Spleen (tissue), 13 donors: Measurements from ENCODE around the gene RALBP1. TPM values are rescaled to one million over a fixed set of nuclear protein-coding genes. Genes with fewer than 3 reads are reported as not detected.

Experiments used
- DNase-seq: peaks from one replicate; pipeline ENCODE4 v3.0.0-alpha.2; 2020
- H3K27ac ChIP-seq, 8 donors: fragments of 200-600 bp; sonication (generic) in 7 of 8; 1 replicate in 4 of 8; 2 replicates in 4 of 8; pipeline versions ENCODE4 v1.5.0 to v1.8.0; 2016 to 2021; ENCODE audit warnings: inconsistent platforms in 4 of 8, mild to moderate bottlenecking in 4 of 8, moderate library complexity in 1 of 8
- H3K27me3 ChIP-seq, 7 donors: fragments of 200-600 bp; sonication (generic) in 6 of 7; replicated peaks in 1 of 7; 1 replicate in 4 of 7; 2 replicates in 3 of 7; pipeline versions ENCODE4 v1.5.0 to v1.8.0; 2016 to 2021; ENCODE audit warnings: inconsistent platforms in 3 of 7, mild to moderate bottlenecking in 1 of 7
- H3K36me3 ChIP-seq, 6 donors: fragments of 200-600 bp; sonication (generic) in 5 of 6; 1 replicate in 4 of 6; 2 replicates in 2 of 6; pipeline versions ENCODE4 v1.5.0 to v1.8.0; 2016 to 2021; ENCODE audit warnings: inconsistent platforms in 2 of 6
- H3K4me1 ChIP-seq, 6 donors: fragments of 200-600 bp; sonication (generic) in 5 of 6; 1 replicate in 3 of 6; 2 replicates in 3 of 6; pipeline versions ENCODE4 v1.5.0 to v1.8.0; 2016 to 2021; ENCODE audit warnings: inconsistent platforms in 3 of 6
- H3K4me3 ChIP-seq, 8 donors: fragments of 200-600 bp; sonication (generic) in 7 of 8; 1 replicate in 4 of 8; 2 replicates in 4 of 8; pipeline versions ENCODE4 v1.5.0 to v1.8.0; 2016 to 2021; ENCODE audit warnings: inconsistent platforms in 4 of 8, mild to moderate bottlenecking in 4 of 8, moderate library complexity in 2 of 8
- H3K9me3 ChIP-seq, 8 donors: fragments of 200-600 bp; sonication (generic) in 7 of 8; 1 replicate in 4 of 8; 2 replicates in 4 of 8; pipeline versions ENCODE4 v1.5.0 to v1.8.0; 2016 to 2021; ENCODE audit warnings: inconsistent platforms in 4 of 8
- POLR2A ChIP-seq, 3 donors: fragments of 450-650 bp; IDR thresholded peaks; one replicate each; pipeline ENCODE4 v1.5.1; 2017; ENCODE audit warnings: antibody characterized with exemption in 3 of 3, mild to moderate bottlenecking in 1 of 3
- POLR2AphosphoS5 ChIP-seq, 3 donors: sonication (generic); formaldehyde crosslinking; IDR thresholded peaks; one replicate each; pipeline ENCODE4 v1.5.1; 2017; ENCODE audit warnings: antibody characterized with exemption in 3 of 3
- WGBS, 5 donors: extraction: QIAGEN DNeasy Blood & Tissue Kit in 3 of 5; methylation state at CpG; one replicate each; pipeline versions ENCODE4 v1.1.5 to v1.1.7; 2013 to 2018; 5-methylcytosine and 5-hydroxymethylcytosine counted together
- intact Hi-C: fragments of 100-400 bp; cut with DNase I; formaldehyde crosslinking; loops from one replicate; pipeline ENCODE4 v1.15.0; 2023; ENCODE audit warnings: low total_unique reads
- long read RNA-seq, 2 donors: transcript quantifications; one replicate each; lab custom pipeline, GENCODE V29; 2026
- polyA plus RNA-seq, 3 donors: library from polyadenylated mRNA; stranded (reverse); fragments of 200-250 nt; gene quantifications; one replicate each; pipeline ENCODE4 v1.2.1, GENCODE V29; 2013
- total RNA-seq, 7 donors: library from RNA; depleted of rRNA in 3 of 7; stranded (reverse); fragments of >200 nt in 3 of 7; fragmentation: NEBNext Ultra II Directional in 4 of 7; extraction: Animal tissue kit (Norgen Biotek cat#: 25700) in 4 of 7; gene quantifications; one replicate each; pipeline versions ENCODE4 v1.1.0 to v1.2.1, GENCODE V29; 2016 to 2021
- TF ChIP-seq, protein P1 (sequence below), 11 experiments: fragments of 200-600 bp in 7 of 11; fragments of 450-650 bp in 4 of 11; sonication (generic) in 4 of 11; IDR thresholded peaks in 8 of 11; conservative IDR thresholded peaks in 3 of 11; 1 replicate in 7 of 11; 2 replicates in 4 of 11; pipeline versions ENCODE4 v1.4.0 to v1.8.0; 2016 to 2021; ENCODE audit warnings: antibody characterized with exemption in 11 of 11, inconsistent platforms in 4 of 11, mild to moderate bottlenecking in 1 of 11
- donor health status: healthy with polysubstance abuse.
- donor health status: DM: no; HTN: no; CAD: no; lungs with moderate emphysema.
- donor health status: DM: no; HTN: no; CAD: no.
- donor health status: Bipolar disorder and iron deficiency.
- donor health status: healthy.
- donor health status: DM: no; HTN: no; CAD: no.
- donor health status: DM: yes; HTN: yes; CAD: no.

RALBP1 gene
- total RNA-seq = 10 to 100 TPM; 44.3 to 76.4 (median 54.0) TPM
- polyA plus RNA-seq = 10 to 100 TPM; 13.6 to 27.5 (median 17.8) TPM
- long read RNA-seq, donor 1, transcript RALBP1-206 (3 exons, 3,676 nt) = major isoform, 12 of 13 reads
- long read RNA-seq, donor 1, partial matches to known transcripts = 0 of 13 reads
- long read RNA-seq, donor 1, other reads (novel, unspliced or antisense) = 0 of 13 reads
- long read RNA-seq, donor 2, full-length matches to known transcripts = 9 of 9 reads
- long read RNA-seq, donor 2, partial matches to known transcripts = 0 of 9 reads
- long read RNA-seq, donor 2, other reads (novel, unspliced or antisense) = 0 of 9 reads

DNA sequence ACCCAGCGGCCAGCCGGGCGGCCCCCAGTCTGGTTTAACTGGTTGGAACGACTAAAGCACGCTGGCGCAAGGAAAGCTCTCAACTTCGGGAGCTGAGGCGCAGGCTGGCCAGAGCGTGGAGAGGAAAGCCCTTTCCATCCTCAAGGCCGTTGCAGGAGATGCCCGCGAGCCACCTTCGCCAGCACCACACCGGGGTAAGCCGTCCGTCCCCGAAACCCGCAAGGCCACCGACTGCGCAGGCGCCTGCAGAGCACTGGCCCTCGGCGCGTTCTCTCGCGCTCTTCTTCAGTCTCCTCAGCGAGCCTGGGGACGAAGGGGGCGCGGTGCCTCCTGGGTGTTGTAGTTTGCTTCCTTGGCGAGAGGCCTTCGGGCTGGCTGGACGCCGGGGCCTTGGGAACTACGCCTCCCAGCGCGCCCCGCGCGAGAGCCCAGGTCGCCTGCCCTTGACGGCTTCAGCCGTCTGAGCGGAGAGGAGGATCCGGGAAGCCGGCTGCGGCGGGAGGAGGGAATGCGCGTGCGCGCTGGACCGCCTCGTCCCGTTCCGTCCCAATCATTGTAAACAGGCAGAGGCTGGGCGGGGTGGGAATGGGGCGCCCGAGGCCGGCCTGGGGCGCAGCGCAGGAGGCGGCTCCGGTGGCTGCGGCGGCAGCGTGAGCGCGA lies at the start of gene RALBP1:
RALBP1 (plus strand) TSS at position 531 of the 660 bp plus-strand sequence. CDS start 37,533 bp downstream, outside the sequence.
- intact Hi-C loops = loop anchor here (10.0 kb wide), 1 partner anchor 140 kb away; the partner anchor contains the start of gene TWSG1
- TF ChIP-seq, protein P1, sequence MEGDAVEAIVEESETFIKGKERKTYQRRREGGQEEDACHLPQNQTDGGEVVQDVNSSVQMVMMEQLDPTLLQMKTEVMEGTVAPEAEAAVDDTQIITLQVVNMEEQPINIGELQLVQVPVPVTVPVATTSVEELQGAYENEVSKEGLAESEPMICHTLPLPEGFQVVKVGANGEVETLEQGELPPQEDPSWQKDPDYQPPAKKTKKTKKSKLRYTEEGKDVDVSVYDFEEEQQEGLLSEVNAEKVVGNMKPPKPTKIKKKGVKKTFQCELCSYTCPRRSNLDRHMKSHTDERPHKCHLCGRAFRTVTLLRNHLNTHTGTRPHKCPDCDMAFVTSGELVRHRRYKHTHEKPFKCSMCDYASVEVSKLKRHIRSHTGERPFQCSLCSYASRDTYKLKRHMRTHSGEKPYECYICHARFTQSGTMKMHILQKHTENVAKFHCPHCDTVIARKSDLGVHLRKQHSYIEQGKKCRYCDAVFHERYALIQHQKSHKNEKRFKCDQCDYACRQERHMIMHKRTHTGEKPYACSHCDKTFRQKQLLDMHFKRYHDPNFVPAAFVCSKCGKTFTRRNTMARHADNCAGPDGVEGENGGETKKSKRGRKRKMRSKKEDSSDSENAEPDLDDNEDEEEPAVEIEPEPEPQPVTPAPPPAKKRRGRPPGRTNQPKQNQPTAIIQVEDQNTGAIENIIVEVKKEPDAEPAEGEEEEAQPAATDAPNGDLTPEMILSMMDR (IDR thresholded peaks at IDR 0.05 in 8 of 11, conservative IDR thresholded peaks at IDR 0.05 in 3 of 11) = peak in 5 of 11 experiments; percentile 4 to 37 (median 28)
- TF ChIP-seq POLR2AphosphoS5 (IDR thresholded peaks at IDR 0.05) = peak; percentile 88 to 93 (median 92)
- TF ChIP-seq POLR2A (IDR thresholded peaks at IDR 0.05) = peak in 1 of 3 donors; percentile 61
- peak; percentile 100 for DNase-seq
- Histone ChIP-seq H3K9me3 (peaks cover 0 to 5% (median 1%) of the 10 kb centered on the region in 8 donors), H3K27ac (peak within 1 kb of the TSS; percentile 82 to 98 (median 94)), H3K4me3 (peak within 1 kb of the TSS; percentile 86 to 99 (median 92)), H3K36me3 (peaks cover 0 to 18% (median 7%) of the 10 kb centered on the region in 6 donors), H3K4me1 (peaks cover 9 to 44% (median 24%) of the 10 kb centered on the region in 6 donors), H3K27me3 (no peaks in the 10 kb centered on the region)
- WGBS, 5 donors = 0 to 1% (median 0%) methylated on average over 34 to 69 of the region's 69 CpGs

DNA sequence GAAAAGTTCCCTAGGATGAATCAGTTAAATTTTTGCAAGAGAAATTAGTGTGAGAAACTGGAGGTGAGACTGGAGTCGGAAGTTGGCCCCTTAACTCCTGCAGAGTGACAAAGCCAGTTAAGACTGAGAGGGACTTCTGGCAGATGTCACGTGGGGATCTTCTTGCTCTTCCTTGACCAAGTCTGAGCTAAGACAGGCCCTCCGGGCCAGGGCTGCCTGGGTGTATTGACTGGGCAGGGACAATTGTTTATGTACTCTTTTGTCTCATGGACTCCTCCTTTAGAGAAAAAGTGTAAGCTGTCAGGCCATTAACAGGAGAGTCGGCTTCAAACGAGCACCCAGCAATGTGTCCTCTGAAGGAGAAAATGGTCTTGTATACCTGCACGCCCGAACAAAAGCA lies 48.6 kb upstream of the RALBP1 start:
- Histone ChIP-seq H3K36me3 (no peaks in the 10 kb centered on the region), H3K27me3 (no peaks in the 10 kb centered on the region), H3K27ac (no peak overlapping the region), H3K9me3 (peaks cover 0 to 18% (median 9%) of the 10 kb centered on the region in 8 donors), H3K4me3 (no peak overlapping the region), H3K4me1 (no peaks in the 10 kb centered on the region)
- intact Hi-C loops = no loop called here
- WGBS, 5 donors = 86 to 93% (median 91%) methylated on average over 7 of the region's 7 CpGs
- TF ChIP-seq POLR2AphosphoS5 (IDR thresholded peaks at IDR 0.05) (no peak), POLR2A (IDR thresholded peaks at IDR 0.05) (no peak)
- TF ChIP-seq, protein P1 (IDR thresholded peaks at IDR 0.05 in 8 of 11, conservative IDR thresholded peaks at IDR 0.05 in 3 of 11) = no peak
- DNase-seq = no peak

DNA sequence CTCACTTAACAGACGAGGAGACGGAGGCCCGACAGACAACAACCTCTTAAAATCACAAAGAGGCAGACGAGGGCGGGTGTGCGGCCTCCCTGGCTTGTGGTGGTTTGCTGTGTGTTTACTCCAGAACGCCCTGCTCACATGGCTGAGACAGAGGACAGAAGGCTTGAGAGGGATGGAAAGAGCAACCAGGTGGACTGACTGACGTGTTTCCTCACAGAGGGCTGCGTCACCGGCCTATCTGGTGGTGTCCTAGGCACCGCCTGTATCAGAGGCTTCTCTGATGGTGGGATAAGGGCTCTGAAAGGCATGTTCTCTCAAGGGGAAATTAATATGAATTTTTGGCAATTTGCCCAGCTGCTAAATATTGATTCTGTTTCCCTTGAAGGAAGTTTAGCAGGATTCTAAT lies 47.0 kb upstream of the RALBP1 start:
- Histone ChIP-seq H3K4me1 (peaks cover 0 to 4% (median 2%) of the 10 kb centered on the region in 6 donors), H3K9me3 (peaks cover 0 to 18% (median 9%) of the 10 kb centered on the region in 8 donors), H3K36me3 (no peaks in the 10 kb centered on the region), H3K27ac (no peak overlapping the region), H3K4me3 (no peak overlapping the region), H3K27me3 (no peaks in the 10 kb centered on the region)
- WGBS, 5 donors = 94 to 97% (median 96%) methylated on average over 11 of the region's 11 CpGs
- no peak for DNase-seq
- TF ChIP-seq POLR2AphosphoS5 (IDR thresholded peaks at IDR 0.05) (no peak), POLR2A (IDR thresholded peaks at IDR 0.05) (no peak)
- TF ChIP-seq, protein P1 (IDR thresholded peaks at IDR 0.05 in 8 of 11, conservative IDR thresholded peaks at IDR 0.05 in 3 of 11) = no peak
- intact Hi-C loops = no loop called here
